ENCODE measurements around the gene TNIP3.
"Not testable (repeated sequence)": the region's sequence is repeated elsewhere in the genome, so short reads cannot be mapped to it uniquely, and the experiment has no call there.

TNIP3 gene

GRCh38 chr4:121164291-121164690, at the start of gene TNIP3:
Gene TNIP3, minus strand, starts transcription at chr4:121164321. Its CDS starts 196 bp downstream, at chr4:121164125.
- no peak for DNase-seq

DNA sequence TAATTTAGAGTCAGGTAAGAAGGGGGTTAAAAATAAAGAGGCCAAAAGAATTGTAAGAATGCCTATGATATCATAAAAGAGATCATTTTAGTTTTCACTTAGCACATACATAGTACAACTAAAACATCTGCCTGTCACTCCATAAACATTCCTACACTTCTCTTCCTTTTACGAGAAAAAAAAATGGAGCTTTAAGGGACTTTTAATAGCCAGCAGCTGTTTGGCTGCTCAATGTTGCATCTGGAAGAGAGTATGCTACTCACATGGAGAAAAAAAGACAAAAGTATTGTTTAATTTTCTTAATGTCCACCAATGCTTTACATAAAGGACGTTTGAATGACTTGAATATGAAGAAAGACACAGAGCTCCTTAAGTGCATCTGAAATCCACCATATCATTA, 48.7 kb upstream of the TNIP3 start:
- DNase-seq: no peak

DNA sequence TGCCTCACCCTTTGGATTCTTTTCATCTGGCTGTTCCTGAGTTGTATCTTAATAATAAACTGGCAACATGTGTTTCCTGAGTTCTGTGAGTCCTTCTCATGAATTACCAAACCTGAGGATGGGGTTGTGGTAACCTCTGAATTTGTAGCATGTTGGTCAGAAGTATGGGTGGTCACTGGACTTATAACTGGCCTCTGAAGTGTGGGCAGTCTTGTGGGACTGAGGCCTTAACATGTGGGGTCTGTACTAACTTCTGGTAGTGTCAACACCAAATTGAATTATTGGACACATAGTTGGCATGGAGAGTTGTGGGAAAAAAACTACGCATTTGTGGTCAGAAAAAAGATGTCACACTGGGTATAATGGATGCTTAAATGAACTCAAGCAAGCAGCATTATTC, 45.0 kb upstream of the TNIP3 start:
- DNase-seq: no peak

GRCh38 chr4:121208244-121209007, 44.3 kb upstream of the TNIP3 start:
- DNase-seq: no peak

DNA sequence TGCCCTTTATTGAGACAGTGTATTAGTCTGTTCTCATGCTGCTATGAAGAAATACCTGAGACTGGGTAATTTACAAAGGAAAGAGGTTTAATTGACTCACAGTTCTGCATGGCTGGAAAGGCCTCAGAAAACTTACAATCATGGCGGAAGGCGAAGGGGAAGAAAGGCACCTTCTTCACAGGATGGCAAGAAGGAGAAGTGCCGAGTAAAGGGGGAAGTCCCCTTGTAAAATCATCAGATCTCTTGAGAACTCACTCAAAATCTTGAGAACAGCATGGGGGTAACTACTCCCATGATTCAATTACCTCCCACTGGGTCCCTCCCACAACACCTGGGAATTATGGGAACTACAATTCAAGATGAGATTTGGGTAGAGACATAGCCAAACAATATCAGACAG, 41.7 kb upstream of the TNIP3 start:
- not testable (repeated sequence) for DNase-seq

- no peak for DNase-seq
Measured at GRCh38 chr4:121200795-121201472, 36.8 kb upstream of the TNIP3 start.

DNA sequence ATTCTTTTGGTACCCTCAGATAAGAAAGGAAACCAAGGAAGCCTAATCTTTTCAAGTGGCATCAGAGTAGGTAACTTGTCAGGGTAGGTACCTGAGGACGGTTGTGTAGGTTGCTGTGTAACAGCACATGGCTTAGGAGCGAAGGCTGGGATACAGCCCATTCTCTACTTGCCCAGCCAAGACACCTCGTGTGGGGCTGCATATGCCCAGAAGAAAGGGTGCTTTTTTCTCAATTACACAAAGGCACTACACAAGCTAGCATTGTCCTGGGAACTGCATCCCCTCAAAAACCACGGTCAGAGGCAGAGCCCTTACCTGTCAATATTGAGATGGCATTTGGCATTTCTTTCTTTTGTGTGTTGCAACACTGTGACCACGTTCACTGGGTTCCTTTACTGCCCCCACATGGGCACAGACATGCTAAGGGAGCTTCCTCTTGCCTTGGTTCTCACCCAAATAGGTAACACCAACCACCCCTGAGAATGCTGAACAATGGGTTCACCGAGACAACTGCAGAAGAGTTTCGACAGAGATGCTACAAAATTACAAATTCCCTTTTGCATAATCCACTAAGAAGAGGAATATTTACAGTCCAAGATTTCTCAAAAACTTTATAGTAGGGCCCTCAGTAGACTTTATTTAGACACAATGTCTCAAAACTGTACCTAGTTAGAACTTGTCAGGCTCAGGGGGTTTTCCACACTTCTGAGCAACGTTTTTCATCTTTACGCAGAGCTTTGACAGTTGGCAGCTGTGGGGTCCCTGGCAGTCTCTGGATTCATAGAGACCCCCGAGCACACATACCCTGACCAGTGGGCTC, 35.8 kb upstream of the TNIP3 start:
- no peak for DNase-seq

DNA sequence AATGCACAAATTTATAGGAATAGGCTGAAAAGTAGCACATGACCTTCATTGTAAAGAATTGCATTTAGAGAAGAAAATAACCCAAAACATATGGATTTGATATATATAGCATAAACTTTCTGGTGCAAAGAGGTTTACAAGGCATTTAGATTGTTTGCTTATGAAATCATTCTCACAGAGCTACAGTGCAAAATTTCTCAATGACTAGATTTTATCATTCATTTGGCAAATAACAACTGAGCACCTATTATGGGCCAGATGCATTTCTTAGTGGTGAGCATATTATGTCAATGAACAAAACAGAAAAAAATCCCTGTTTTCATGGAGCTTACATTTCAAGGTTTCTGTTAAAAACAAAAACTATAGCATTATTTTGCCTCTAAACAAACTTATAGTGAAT, 34.1 kb upstream of the TNIP3 start:
- DNase-seq: no peak

DNA sequence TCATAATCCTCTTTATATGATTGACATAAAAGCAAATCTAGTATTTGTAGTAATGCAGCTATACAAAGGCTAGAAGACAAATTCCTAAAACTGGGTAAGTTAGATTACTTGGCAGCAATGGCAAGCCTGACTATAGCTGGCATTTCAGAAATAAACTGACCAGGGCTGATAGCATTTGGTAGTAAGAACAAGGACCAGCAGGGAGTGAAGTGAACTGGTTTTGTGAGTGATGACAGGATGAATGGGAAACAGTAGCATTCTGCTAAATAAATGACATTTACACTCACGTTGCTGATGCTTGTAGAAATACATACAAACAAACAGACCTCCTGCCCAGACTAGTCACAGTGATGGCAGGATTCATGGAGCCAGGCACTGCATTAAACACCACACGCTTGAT, 31.5 kb upstream of the TNIP3 start:
- DNase-seq: no peak

DNA sequence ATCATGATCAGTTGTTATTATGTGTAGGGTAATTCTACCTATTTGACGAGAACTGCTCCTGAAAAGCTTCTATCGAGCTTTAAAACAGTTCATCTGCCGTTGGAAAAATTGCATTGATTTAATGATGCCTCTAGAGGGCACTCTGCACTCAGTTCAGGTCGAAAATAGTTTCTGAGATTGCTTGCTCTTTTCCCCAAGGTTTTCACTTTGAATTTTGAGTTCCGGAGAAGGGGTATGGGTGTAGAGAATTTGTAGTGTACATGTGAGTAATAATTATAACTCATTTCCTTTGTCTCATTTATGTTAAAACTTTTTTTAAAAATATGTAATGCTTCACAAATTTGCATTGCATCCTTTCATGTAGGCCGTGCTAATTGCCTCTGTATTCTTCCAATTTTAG, 28.4 kb upstream of the TNIP3 start:
- DNase-seq: peak; percentile 1

GRCh38 chr4:121192013-121192412, 27.9 kb upstream of the TNIP3 start:
- no peak for DNase-seq

GRCh38 chr4:121191361-121191760, 27.2 kb upstream of the TNIP3 start:
- no peak for DNase-seq

DNA sequence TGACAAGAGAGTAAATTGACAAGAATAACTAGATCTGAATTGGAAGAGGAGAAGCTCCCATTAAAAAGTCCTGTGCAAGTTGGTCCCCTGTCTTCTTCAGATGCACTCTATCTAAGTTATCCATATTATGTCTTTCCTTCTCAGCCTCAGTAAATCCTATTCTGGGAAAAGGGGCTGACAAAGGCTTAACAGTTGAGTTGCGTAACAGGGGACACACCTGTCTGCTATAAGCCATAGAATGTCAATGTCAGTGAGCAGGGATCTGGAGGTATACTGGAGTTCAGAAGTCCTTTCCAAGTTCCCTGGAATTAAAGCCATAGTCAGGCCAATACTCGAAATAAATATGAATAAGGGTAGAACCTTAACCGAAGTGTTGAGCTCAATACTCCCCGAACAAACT, 26.3 kb upstream of the TNIP3 start:
- no peak for DNase-seq

DNA sequence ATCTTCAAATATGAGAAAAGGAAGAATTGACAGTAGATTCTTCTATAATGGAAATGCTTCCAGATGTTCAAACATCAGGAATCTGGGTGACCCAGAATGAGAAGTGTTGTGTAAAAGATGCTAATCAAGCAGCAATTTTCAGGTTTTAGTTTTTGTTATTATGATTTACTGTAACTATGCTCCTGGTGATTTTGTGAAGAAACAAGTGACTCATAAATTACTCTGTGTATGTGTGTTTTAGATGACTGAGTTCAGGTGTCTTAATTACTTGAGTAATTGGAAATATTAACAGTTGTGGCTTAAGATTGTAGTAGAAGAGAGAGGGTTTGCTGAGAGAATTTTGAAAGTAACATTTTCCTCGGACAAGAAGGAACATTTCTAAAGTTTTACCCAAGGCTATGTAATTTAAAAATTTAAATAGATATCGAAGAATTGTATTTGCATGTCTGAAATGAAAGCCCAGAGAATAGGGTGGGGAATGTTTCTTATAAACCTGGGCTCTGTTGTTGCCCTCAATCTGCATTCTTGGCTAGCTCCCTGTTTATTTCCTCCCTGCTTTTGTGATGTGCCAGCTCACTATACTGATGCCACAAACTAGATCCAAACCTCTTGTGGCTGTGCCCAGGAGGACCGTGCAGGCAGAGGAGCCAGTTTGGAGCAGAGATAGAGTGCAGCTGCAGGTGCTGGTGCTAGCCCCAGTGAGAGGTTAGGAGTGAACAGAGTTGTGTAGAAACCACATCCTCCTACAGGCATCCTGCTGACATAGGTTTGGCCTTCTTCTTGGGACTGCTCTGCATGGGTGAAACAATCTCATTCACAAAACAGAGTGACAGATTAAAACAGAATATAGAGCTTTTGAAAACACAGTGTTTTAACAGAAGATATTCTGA, 25.4 kb upstream of the TNIP3 start:
- no peak for DNase-seq

GRCh38 chr4:121187206-121187605, 23.1 kb upstream of the TNIP3 start:
- no peak for DNase-seq

- no peak for DNase-seq
Measured at GRCh38 chr4:121185960-121186359, 21.8 kb upstream of the TNIP3 start.

DNA sequence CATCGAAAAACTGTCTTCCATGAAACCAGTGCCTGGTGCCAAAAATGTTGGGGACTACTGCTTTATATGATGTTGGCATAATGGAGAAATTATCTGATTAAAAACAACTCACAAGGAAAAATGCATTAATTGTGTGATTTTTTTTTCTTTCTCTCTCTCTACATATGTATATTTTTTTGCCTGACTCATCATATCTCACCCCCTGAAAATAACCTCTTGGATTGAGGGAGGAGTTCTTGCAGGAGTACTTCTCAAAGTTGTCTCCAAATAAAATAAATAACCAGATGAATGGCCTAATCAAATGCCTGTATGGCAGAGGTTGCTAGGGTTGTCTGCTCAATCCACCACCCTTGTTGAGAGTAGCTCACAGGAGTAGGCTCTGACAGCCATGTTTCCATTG, 19.9 kb upstream of the TNIP3 start:
- DNase-seq: no peak

DNA sequence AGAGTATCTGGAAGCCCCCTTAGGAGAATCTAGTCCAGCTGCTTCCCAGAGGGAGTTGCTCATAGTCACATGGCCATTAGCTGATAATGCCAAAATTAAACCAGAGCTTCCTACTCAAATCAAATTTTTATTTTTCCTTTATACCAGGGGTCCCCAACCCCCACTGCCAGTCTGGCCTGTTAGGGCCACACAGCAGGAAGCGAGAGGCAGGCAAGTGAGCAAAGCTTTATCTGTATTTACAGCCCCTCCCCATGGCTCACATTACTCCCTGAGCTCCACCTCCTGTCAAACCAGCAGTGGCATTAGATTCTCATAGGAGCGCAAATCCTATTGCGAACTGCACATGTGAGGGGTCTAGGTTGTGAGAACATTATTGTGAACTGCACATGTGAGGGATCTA, 19.2 kb upstream of the TNIP3 start:
- no peak for DNase-seq

DNA sequence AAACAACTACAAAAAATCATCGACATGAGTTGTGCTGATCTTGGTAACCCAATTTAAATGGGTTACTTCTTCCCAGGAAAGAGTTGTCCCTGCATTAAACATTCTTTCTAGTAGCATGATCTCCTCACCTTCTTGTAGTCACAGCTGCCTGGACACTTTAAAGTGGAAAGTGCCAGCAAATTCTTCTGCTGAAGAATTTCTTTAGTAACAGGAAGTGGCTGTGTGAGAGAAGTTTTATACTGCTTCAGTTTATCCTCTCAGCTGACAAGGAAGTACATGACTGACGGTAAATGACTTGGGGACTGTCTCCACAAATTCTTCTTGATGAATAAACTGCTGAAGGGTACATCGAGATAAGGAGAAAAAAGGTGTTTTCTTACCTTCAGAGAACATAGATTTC, 18.2 kb upstream of the TNIP3 start:
- no peak for DNase-seq

DNA sequence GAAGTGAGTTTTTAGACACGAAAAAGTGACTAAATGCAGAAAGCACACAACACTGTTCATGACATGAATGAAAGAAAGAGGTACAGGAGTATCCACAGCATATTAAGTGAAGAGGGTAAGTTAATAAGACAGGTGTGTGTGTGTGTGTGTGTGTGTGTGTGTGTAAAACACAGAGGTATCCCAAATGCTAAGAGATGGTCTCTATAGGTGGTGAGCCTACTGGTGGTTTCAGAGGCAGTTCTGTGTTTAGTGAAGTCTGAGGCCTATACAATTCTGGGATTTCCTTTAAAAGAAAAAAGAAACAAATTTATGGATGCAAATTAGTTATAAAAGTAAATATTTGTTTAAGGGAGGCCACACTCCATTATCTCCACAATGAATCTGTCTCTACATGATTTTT, 17.4 kb upstream of the TNIP3 start:
- DNase-seq: no peak

DNA sequence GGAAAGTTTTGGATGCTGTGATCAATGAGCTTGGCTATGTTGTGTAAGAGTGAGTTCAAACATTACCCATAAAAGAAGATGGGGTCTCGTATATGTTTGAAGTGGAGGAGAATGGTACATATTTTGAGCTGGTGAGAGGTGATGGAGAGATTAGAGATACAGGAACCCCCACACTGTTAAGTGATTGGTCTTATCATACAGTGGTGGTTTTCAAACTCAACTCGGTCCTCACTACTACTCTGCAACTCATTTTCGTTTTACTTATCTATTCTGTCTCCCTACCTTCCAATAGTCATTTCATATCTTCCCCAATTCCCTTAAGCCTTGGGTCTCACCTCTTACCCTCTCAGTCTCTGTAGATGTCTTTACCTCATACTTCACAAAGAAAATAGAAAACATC, 16.4 kb upstream of the TNIP3 start:
- no peak for DNase-seq

- no peak for DNase-seq
Measured at GRCh38 chr4:121177246-121178137, 13.4 kb upstream of the TNIP3 start.
